Uterus (tissue), 4 donors: ENCODE measurements around the gene GALNTL6. TPM values are rescaled to one million over a fixed set of nuclear protein-coding genes. Genes with fewer than 3 reads are reported as not detected.

Source experiments
- DNase-seq, 2 donors: peaks; one replicate each; pipeline ENCODE4 v3.0.0-alpha.2; 2019 to 2020
- H3K27ac ChIP-seq, 2 donors: fragments of 200-600 bp; sonication (generic); 1 replicate in 1 of 2; 2 replicates in 1 of 2; pipeline ENCODE4 v1.5.1; 2016 to 2018
- H3K27me3 ChIP-seq, 2 donors: fragments of 200-600 bp; sonication (generic); one replicate each; pipeline ENCODE4 v1.5.1; 2018 to 2019; ENCODE audit warnings: control low read depth in 1 of 2
- H3K36me3 ChIP-seq, 2 donors: fragments of 200-600 bp; sonication (generic); one replicate each; pipeline ENCODE4 v1.5.1; 2019; ENCODE audit warnings: control low read depth in 1 of 2
- H3K4me1 ChIP-seq, 2 donors: fragments of 200-600 bp; sonication (generic); one replicate each; pipeline ENCODE4 v1.5.1; 2018 to 2019; ENCODE audit warnings: control low read depth in 1 of 2
- H3K4me3 ChIP-seq, 2 donors: fragments of 200-600 bp; sonication (generic); 1 replicate in 1 of 2; 2 replicates in 1 of 2; pipeline ENCODE4 v1.5.1; 2018 to 2019; ENCODE audit warnings: mild to moderate bottlenecking in 1 of 2
- H3K9me3 ChIP-seq, 2 donors: fragments of 200-600 bp; sonication (generic); one replicate each; pipeline ENCODE4 v1.5.1; 2019; ENCODE audit warnings: control low read depth in 1 of 2
- POLR2A ChIP-seq, 2 donors: fragments of 450-650 bp; IDR thresholded peaks; one replicate each; pipeline ENCODE4 v1.6.1; 2016; ENCODE audit warnings: antibody characterized with exemption in 2 of 2, mild to moderate bottlenecking in 1 of 2, moderate library complexity in 1 of 2
- intact Hi-C: fragments of 100-400 bp; cut with DNase I; formaldehyde crosslinking; loops from one replicate; pipeline ENCODE4 v1.15.1; 2023; ENCODE audit warnings: low total_unique reads
- total RNA-seq, 4 donors: library from RNA; depleted of rRNA in 3 of 4; stranded (reverse); fragments of >200 nt in 3 of 4; gene quantifications; one replicate each; pipeline versions ENCODE4 v1.1.0 to v1.2.4, GENCODE V29; 2014 to 2023
- TF ChIP-seq, protein P1 (sequence below), 4 experiments: fragments of 200-600 bp in 2 of 4; fragments of 450-650 bp in 2 of 4; sonication (generic) in 2 of 4; IDR thresholded peaks; one replicate each; pipeline ENCODE4 v1.5.1; 2016 to 2019; ENCODE audit warnings: antibody characterized with exemption in 4 of 4, mild to moderate bottlenecking in 2 of 4, moderate library complexity in 1 of 4
- donor health status: DM: yes; HTN: yes; CAD: no.

GALNTL6 gene
- total RNA-seq, 4 donors from 2014 or later, result 2.6 TPM; not detected in 3

DNA sequence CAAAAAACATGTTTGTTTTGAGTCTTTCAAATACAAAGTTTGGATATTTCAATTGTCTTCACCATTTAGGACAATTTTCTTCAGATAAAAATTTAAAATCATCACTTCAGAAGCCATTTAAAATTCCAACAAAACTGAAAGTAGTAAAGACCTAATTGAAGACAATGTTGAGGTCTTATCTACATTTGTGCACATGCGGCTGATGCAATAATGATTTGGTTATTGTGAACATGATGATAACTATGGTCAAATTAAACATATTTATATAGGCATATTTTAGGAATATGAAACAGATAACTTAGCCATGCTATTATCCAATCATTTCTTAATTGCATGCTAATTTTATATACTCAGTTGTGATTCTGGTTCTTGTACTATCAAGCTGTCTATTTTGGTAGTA is 407.5 kb downstream of the GALNTL6 start:
- TF ChIP-seq POLR2A (IDR thresholded peaks at IDR 0.05), result no peak
- TF ChIP-seq, protein P1, sequence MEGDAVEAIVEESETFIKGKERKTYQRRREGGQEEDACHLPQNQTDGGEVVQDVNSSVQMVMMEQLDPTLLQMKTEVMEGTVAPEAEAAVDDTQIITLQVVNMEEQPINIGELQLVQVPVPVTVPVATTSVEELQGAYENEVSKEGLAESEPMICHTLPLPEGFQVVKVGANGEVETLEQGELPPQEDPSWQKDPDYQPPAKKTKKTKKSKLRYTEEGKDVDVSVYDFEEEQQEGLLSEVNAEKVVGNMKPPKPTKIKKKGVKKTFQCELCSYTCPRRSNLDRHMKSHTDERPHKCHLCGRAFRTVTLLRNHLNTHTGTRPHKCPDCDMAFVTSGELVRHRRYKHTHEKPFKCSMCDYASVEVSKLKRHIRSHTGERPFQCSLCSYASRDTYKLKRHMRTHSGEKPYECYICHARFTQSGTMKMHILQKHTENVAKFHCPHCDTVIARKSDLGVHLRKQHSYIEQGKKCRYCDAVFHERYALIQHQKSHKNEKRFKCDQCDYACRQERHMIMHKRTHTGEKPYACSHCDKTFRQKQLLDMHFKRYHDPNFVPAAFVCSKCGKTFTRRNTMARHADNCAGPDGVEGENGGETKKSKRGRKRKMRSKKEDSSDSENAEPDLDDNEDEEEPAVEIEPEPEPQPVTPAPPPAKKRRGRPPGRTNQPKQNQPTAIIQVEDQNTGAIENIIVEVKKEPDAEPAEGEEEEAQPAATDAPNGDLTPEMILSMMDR (IDR thresholded peaks at IDR 0.05), result no peak
- Histone ChIP-seq H3K36me3 (no peaks in the 10 kb centered on the region), H3K9me3 (no peaks in the 10 kb centered on the region), H3K27ac (no peak overlapping the region), H3K4me3 (no peak overlapping the region), H3K4me1 (no peaks in the 10 kb centered on the region), H3K27me3 (no peaks in the 10 kb centered on the region)
- DNase-seq, result no peak
- intact Hi-C loops, result no loop called here

DNA sequence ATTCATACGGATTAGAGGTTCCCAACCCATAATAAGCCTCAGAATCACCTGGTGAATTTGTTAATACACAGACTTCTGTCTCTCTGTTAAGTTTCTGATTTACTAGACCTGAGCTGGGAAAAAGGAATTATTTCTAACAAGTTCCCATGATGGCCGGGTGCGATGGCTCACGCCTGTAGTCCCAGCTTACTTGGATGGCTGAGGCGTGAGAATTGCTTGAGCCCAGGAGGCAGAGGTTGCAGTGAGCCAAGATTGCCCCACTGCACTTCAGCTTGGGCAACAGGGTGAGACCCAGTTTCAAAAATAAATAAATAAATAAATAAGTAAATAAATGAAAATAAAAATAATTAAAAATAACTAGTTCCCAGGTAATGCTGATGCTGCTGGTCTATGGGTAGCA is 412.3 kb downstream of the GALNTL6 start:
- no peak for DNase-seq
- Histone ChIP-seq H3K27me3 (no peaks in the 10 kb centered on the region), H3K9me3 (no peaks in the 10 kb centered on the region), H3K4me1 (no peaks in the 10 kb centered on the region), H3K27ac (no peak overlapping the region), H3K36me3 (no peaks in the 10 kb centered on the region), H3K4me3 (no peak overlapping the region)
- intact Hi-C loops, result no loop called here
- TF ChIP-seq, protein P1 (IDR thresholded peaks at IDR 0.05), result no peak
- TF ChIP-seq POLR2A (IDR thresholded peaks at IDR 0.05), result no peak

DNA sequence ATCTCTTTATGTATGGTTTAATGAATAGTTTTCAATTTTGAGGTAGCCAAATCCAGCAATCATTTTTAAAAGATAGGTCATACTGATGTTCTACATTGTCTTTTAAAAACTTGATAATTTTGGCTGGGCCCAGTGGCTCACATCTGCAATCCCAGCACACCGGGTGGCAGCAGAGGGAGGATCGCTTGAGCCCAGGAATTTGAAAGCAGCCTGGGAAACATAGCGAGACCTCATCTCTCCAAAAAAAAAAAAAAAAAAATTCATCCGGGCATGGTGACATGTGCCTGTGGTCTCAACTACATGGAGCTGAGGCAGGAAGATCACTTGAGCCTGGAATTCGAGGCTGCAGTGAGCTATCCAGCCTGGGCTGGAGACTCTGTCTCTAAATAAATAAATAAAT is 419.8 kb downstream of the GALNTL6 start:
- intact Hi-C loops, result no loop called here
- H3K27ac ChIP-seq, result no peak overlapping the region
- H3K36me3 ChIP-seq, result no peaks in the 10 kb centered on the region
- H3K9me3 ChIP-seq, result no peaks in the 10 kb centered on the region
- no peak for DNase-seq
- H3K4me1 ChIP-seq, result no peaks in the 10 kb centered on the region
- no peaks in the 10 kb centered on the region for H3K27me3 ChIP-seq
- H3K4me3 ChIP-seq, result no peak overlapping the region
- no peak for TF ChIP-seq POLR2A (IDR thresholded peaks at IDR 0.05)
- TF ChIP-seq, protein P1 (IDR thresholded peaks at IDR 0.05), result no peak

DNA sequence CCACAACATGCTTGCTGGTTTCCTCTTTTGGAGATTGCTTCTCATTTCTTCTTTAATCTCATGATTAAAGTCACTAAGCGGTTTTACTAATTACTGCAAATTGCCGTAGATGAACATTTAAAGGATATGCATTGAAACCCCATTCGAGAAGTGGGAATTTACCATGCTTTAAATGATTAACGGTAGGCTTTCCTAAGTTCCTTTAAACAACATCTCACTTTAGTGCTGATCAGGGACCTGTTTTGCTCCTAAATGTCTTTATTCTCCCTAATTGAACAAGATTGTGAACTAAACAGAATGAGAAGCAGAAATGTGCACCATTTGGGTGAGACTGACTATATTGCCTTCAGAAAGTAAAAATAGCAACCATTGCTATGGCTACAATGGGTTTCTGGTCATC is 430.3 kb downstream of the GALNTL6 start:
- no peaks in the 10 kb centered on the region for H3K4me1 ChIP-seq
- no peak overlapping the region for H3K4me3 ChIP-seq
- TF ChIP-seq, protein P1 (IDR thresholded peaks at IDR 0.05), result no peak
- TF ChIP-seq POLR2A (IDR thresholded peaks at IDR 0.05), result no peak
- DNase-seq, result no peak
- H3K9me3 ChIP-seq, result no peaks in the 10 kb centered on the region
- no peaks in the 10 kb centered on the region for H3K27me3 ChIP-seq
- intact Hi-C loops, result no loop called here
- no peak overlapping the region for H3K27ac ChIP-seq
- H3K36me3 ChIP-seq, result no peaks in the 10 kb centered on the region

DNA sequence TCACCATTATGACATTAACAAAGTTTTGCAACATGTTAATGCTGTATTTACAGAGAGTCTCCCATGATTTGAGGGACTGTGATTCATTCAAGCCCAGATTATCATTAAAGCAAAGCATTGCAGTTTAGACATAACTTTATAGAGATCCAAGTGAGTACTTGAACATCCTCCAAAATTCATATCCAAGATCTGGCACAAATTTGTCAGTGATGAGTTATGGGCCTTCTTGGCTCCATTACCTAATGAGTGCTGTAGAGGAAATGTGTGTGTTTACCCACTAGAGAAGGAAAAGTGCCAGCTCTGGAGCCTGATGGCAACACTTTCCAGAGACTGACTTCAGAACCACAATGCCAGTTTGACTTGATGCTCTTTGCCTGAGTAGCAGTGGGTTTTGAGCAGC is 432.3 kb downstream of the GALNTL6 start:
- Histone ChIP-seq H3K4me1 (no peaks in the 10 kb centered on the region), H3K36me3 (no peaks in the 10 kb centered on the region), H3K4me3 (no peak overlapping the region), H3K27ac (no peak overlapping the region), H3K27me3 (no peaks in the 10 kb centered on the region), H3K9me3 (no peaks in the 10 kb centered on the region)
- TF ChIP-seq, protein P1 (IDR thresholded peaks at IDR 0.05), result no peak
- TF ChIP-seq POLR2A (IDR thresholded peaks at IDR 0.05), result no peak
- DNase-seq, result no peak
- intact Hi-C loops, result no loop called here
